Activated T-helper 9 cell treated with anti-CD3 and anti-CD28 coated beads, Interleukin-2, amount 50 U/mL, for 16 hours (primary cell): ENCODE measurements around the gene GON7.

Experiments used
- DNase-seq: peaks from one replicate; pipeline ENCODE4 v3.0.0-alpha.2; 2020; ENCODE audit warnings: low read depth

GON7 gene

DNA sequence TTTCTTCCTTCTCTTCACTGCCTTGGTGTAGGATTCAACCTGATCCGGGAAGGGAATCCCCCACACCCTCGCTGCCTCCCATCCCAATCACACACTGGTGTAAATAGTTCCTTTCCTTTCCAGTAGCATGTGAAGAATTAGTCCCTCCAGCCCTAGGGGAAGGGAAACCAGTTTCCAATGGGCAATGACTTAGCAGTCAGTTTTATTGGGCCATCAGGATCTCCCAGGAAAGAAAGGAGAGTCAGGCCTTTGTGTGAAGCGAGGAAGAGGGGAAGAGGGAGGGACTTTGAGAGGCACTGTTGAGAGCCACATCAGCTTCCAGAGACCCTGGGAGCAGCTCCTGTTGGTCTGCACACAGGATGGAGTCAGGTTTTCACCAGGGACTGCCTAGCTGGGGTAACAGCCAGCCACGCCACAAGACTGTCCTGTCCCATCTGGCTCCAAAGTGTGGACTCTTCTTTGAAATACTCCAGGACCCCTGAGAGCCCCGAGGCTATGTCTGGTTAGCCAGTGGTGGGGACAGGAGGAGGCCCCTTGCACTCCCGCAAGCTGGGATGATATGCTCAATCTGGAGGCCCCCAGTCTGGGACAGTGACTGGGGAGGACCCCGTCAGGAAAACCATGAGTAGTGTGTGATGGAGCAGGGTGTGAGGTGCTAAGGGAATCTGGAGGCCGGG lies 50.0 kb downstream of the GON7 start:
- DNase-seq, result no peak

GRCh38 chr14:93155667-93156066 lies 51.2 kb downstream of the GON7 start:
- DNase-seq, result no peak

GRCh38 chr14:93153121-93153520 lies 53.7 kb downstream of the GON7 start:
- DNase-seq, result no peak
